H1 (cell line): Measurements from ENCODE around the gene NOL9. TPM values are rescaled to one million over a fixed set of nuclear protein-coding genes. Genes with fewer than 3 reads are reported as not detected.

ENCODE experiments used
- RAD21 ChIP-seq, 2 experiments: IDR thresholded peaks in 1 of 2; conservative IDR thresholded peaks in 1 of 2; 2 replicates each; pipeline ENCODE4 v1.6.1; 2011; ENCODE audit warnings: low read depth in 2 of 2, low read length in 2 of 2, improper control_type of control experiment in 1 of 2, inconsistent platforms in 1 of 2, mild to moderate bottlenecking in 1 of 2, moderate library complexity in 1 of 2
- SIN3A ChIP-seq, 2 experiments: IDR thresholded peaks in 1 of 2; conservative IDR thresholded peaks in 1 of 2; 2 replicates each; pipeline ENCODE4 v1.6.1; 2011 to 2012; ENCODE audit warnings: low read length in 2 of 2, improper control_type of control experiment in 1 of 2, low read depth in 1 of 2, mild to moderate bottlenecking in 1 of 2
- polyA plus RNA-seq, 7 experiments: library from polyadenylated mRNA; depleted of rRNA in 3 of 7; stranded (reverse) in 5 of 7; unstranded in 2 of 7; fragments of >200 nt in 5 of 7; fragments of 200-250 nt in 2 of 7; gene quantifications; 1 replicate in 5 of 7; 2 replicates in 1 of 7; 4 replicates in 1 of 7; pipeline versions ENCODE4 v1.2.1 to v1.2.3, GENCODE V29; 2011 to 2013; ENCODE audit warnings: missing spikeins in 2 of 7, mixed read lengths in 2 of 7
- total RNA-seq: library from RNA; stranded (reverse); fragmentation: NEBNext Ultra II Directional; extraction: Animal tissue kit (Norgen Biotek cat#: 25700); gene quantifications from 2 replicates; pipeline ENCODE4 v1.2.1, GENCODE V29; 2021

The NOL9 gene
- total and polyA plus RNA-seq, 2 of the 8 experiments (the other 6 are each of a cell fraction or from before 2014, with no cell fraction given), result 17.1 to 38.1 TPM

- TF ChIP-seq SIN3A (conservative IDR thresholded peaks at IDR 0.05 in 1 of 2, IDR thresholded peaks at IDR 0.05 in 1 of 2; ENCODE audit: low read depth in 1 of 2, low read length in 2 of 2), result no peak
- TF ChIP-seq RAD21 (IDR thresholded peaks at IDR 0.05 in 1 of 2, conservative IDR thresholded peaks at IDR 0.05 in 1 of 2; ENCODE audit: low read depth in 2 of 2, low read length in 2 of 2), result peak; percentile 68 to 74
- TF ChIP-seq, all 59 proteins: peak for 3
Measured at GRCh38 chr1:6489799-6490180, 64.5 kb downstream of the NOL9 start (continued).
